Head of caudate nucleus (tissue), 42 donors: Measurements from ENCODE around the gene IL21.
"Not testable (repeated sequence)": the region's sequence is repeated elsewhere in the genome, so short reads cannot be mapped to it uniquely, and the experiment has no call there.

ENCODE experiments used
- DNase-seq, 42 donors: peaks; one replicate each; pipeline versions ENCODE4 v3.0.0 to v3.0.0-alpha.2; 2020 to 2021; ENCODE audit warnings: mixed read lengths in 7 of 42
- intact Hi-C: fragments of 100-400 bp; cut with DNase I; formaldehyde crosslinking; loops from one replicate; pipeline ENCODE4 v1.15.0; 2022

Gene IL21

DNA sequence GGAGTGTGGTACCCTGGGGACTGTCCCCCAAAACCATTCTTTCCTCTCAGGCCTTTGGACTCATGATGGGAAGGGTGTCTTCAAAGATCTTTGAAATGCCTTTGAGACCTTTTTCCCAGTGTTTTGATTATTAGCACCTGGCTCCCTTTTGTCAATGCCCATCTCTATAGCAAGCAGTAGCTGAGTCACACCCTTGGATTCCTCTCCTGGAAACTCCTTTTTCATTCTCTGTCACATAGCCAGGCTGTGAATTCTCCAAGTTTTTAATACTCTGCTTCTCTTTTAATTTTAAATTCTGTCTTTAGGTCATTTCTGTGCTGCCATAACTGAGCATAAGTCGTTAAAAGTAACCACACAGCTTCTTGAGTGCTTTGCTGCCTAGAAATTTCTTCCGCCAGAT lies 29.7 kb downstream of the IL21 start:
- no peak for DNase-seq
- intact Hi-C loops = no loop called here

DNA sequence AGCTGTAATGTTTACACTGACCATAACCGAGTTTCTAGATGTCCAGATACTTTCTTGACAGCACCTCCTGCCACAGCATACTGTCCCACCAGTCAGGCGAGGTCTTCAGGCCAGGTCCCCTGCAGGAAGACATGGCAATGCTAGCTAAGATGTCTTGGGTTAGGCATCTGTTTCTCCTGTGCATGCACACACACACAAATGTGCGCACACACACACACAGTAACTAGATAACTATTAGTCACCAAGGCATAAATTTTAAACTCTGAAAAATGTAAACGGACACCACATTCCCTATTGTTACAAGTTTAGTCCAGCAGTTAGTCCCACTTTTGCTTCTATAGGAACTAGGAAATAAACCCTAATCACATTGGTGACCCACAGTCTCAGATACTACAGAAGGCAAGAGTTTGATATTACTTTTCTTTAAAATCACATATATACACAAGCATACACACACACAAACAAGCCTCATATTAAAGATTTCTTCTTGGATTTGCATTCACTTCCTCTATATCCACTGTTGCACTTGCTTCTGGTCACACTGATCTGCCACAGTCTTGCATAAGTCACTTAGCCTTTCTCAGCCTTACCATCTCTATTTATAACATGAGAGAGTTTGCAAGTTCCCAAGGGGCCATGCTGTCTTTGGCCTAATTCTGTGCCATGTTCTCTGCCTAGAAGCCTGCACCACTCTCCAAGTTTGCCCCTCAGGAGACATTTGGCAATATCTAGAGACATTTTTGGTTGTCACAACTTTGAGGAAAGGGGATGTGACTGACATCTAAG lies 32.2 kb downstream of the IL21 start:
- DNase-seq = no peak
- intact Hi-C loops = no loop called here

- intact Hi-C loops = no loop called here
- peak in 12 of 42 donors; percentile 12 to 71 (median 36) for DNase-seq
Observed at GRCh38 chr4:122584519-122584918, 36.3 kb downstream of the IL21 start.

DNA sequence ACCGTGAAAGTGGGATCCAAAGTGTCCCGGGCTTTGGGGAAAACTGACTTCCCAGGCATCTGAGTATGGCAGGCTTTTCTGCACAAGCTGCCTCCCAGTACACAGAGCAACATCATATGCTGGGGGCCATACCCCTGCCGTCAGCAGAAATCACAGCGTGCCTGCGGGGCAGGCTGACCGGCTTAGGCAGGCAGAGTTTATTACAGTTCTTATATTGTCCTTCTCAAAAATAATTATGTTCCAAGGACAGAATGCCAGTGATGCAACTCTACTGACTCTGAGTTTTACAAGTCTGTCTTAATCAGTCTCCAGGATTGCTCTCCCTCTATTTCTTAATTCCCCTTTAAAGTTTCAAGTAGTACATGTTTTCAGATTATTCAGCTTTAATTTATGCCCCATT lies 37.0 kb downstream of the IL21 start:
- intact Hi-C loops = no loop called here
- DNase-seq = peak in 31 of 42 donors; percentile 9 to 77 (median 40)

DNA sequence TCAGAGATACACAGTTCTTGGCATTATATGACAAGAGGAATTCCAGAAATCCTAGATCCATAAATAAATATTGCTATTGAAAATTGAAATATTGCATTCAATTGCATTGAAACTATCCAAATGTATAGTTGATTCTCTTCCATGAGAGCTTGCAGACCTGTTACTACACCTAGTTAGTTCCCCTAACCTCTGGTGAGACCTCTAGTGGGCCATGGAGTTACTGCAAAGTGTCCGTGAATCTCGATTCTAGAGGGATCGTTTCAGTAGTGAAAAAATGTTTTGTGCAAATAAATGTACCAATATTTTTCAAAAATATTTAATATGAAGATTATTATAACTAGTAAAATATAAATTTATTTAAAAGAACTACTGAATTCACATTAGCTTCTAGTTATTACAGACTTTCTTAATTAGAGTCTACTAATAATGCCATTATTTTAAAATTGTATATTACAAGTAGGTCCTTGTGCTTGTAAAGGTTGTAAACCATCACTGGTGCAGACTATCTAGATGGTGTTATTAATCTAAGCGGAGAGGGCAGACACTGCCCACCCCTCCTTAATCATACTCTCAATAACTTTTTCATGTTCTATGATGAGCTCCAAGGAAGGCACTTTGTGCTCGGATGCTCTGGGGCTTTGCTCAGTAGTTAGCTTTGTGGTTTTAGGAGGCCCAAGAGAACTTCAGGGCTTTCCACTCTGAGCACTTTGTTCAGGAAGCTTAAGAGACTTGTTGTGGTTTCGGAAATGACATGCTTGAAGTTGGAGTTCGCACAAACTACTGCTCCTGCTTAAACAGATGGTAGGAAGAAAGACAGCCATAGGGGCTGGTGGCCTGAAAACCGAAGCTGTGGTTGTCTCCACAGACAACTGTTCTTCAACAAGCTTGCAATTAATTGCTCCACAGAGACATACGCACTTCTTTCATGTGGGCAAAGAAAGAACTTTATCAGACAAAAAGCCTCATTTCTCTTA lies 42.8 kb downstream of the IL21 start:
- intact Hi-C loops = no loop called here
- peak in 40 of 42 donors; percentile 5 to 84 (median 56) for DNase-seq

- DNase-seq = no peak
- intact Hi-C loops = no loop called here
Observed at GRCh38 chr4:122577189-122577553, 43.7 kb downstream of the IL21 start.

DNA sequence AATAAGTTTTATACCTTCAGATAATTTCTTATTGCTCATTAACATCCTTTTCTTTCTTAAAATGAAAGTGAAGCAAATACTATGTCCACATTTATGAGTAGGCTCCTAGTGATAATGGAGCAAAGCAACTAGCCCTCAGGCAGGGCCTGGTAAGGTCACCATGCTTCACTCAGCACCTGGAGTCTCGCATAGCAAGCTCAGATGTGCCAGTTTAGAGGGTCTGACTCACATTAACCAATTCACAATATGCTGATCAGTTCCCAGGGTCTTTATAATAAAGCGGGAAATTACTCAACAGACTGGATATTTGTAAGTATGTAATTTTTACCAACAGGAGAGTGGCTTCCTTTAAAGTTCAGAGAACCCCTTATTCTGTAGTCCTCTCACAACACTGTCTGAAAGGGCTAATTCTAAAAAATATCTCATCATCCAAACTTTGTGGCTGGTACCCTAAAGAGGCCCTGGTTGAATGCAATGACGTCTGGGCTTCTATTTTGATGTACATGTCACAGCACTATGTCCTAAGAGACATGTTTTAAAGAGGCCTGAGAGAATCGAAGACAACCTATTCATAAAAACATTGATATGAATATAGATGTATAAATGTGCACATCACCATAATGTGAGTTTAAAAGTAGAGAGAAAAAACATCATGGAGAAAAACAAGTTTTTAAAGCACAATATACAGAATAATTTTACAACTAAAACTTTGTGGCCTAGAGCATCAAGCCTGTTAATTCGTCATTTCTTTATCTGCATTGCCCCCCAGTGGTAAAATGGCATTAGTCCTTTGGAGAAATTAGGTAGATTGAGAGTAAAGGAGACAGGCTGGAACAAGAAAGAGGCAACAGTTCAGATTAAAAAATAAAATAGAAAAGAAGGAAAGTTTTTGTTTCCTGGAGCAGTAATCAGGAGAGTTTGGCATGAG lies 44.3 kb downstream of the IL21 start:
- intact Hi-C loops = no loop called here
- DNase-seq = peak in 15 of 42 donors; percentile 19 to 80 (median 55)

GRCh38 chr4:122574347-122574746 lies 46.5 kb downstream of the IL21 start:
- DNase-seq, intact Hi-C loops: not testable (repeated sequence)

- intact Hi-C loops = no loop called here
- no peak for DNase-seq
Observed at GRCh38 chr4:122562449-122562848, 58.4 kb downstream of the IL21 start.
